ENCODE results near the gene CERS4.
A peak's percentile ranks its signal among the peaks of the same experiment; 100 is the strongest.
"Not testable (repeated sequence)": the region's sequence is repeated elsewhere in the genome, so short reads cannot be mapped to it uniquely, and the experiment has no call there.

Gene CERS4

DNA sequence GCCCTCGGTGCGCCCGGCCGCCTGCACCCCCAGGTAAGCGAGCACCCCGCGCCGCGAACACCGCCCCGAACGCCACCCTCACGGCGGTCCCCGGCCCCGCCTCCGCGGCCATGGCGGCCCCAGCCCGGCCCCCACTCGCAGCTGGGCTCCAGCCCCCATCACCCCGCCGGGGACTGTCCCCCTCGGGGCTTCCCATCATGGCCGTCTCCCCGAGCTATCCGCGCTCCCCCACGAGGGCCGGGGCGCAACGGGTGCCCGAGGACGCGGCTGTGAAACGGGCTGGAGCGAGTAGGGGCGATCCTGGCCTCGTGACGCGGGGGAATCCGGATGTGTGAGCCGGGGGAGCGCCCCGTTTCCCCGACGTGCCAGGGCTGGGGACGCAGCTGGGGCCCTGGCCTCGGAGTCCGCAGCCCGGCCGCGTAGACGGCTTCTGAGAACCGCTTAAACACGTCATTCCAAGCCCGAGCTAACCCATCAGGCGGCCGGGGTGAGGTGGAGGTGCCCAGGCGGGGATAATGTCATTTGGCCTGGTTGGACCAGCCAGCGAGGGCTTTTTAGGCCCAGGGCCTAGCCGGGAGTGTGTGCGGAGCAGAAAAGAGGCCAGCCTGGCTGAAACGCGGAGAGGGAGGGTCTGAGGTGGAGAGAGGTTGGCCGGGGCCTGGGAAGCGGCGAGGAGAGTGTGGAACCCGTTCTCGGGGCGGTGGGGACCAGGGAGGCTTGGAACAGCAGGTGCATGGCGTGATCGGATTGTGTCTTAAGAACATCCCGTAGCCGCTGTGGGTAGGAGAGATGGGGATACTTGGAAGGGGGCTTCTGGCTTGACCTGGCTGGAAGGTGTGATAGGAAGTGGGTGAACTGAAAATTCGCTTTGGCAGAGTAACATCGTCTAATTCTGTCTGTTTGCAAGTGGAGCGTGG, 550 bp downstream of the CERS4 start:
- DNase-seq (ENCODE audit: low read depth in 2 of 2, low spot score in 1 of 2), result peak; percentile 38 to 62

DNA sequence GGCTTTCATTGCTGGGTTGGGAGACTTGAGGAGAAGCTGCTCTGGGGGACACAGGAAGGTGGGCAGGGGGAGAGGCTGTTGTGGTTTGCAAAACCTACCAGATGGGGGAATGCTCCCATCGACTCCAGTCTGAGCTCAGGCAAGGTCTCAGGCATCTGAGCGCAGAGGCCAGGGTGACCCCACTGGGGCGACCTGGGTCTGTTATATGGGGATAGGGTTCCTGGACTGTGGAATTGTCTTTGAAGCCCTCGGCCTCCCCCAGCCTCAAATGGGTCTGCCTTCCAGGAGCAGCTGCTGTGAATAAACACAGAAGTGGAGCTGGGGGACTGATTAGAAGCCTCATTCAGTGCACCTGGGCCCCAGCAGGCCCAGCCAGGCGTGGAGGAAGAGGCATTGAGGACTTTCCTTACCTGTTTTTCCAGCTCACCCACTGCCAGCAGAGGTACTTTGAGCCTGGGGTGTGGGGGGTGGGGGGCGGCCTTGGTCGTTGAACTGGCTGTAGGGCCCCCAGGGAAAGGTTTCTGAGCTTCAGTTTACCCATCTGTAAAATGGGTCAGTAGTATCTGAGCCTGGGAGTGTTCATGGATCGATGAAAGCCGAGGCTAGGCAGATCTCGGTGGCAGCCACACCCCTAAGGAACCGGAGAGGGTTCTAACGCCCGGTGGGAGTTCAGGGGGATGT, 1.4 kb downstream of the CERS4 start:
- no peak for DNase-seq (ENCODE audit: low read depth in 2 of 2, low spot score in 1 of 2)

DNA sequence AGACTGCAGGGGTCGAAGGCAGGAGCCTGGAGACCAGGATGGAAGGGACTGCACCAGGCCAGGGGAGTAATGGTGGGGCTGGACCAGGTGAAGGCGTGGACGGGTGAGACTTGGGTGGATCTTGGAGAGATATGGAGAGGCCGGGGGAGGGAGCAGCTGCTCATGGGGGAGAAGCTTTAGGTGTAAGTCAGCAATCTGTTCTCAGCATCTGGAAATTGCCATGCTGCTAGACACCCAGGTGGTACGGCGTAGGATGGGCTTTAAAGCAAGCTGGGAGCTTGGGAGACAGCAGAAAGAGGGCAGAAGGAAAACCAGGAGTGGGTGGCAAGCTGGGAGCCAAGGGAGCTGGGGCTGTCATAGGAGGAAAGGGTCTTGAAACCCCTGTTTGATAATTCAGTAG, 3.0 kb downstream of the CERS4 start:
- no peak for DNase-seq (ENCODE audit: low read depth in 2 of 2, low spot score in 1 of 2)

DNA sequence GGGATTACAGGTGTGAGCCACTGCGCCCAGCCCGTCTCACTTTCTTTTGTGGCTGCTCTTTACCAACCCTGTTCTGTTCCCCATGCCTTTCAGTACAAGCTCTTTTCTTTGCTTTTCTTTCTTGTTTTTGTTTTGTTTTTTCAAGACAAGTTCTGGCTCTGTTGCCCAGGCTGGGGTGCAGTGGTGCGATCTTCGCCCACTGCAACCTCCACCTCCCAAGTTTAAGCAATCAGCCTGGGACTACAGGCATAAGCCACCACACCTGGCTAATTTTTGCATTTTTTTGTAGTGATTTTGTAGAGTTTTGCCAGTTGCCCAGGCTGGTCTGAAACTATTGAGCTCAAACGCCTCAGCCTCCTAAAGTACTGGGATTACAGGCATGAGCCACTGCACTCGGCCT, 3.7 kb downstream of the CERS4 start:
- DNase-seq (ENCODE audit: low read depth in 2 of 2, low spot score in 1 of 2), result no peak

DNA sequence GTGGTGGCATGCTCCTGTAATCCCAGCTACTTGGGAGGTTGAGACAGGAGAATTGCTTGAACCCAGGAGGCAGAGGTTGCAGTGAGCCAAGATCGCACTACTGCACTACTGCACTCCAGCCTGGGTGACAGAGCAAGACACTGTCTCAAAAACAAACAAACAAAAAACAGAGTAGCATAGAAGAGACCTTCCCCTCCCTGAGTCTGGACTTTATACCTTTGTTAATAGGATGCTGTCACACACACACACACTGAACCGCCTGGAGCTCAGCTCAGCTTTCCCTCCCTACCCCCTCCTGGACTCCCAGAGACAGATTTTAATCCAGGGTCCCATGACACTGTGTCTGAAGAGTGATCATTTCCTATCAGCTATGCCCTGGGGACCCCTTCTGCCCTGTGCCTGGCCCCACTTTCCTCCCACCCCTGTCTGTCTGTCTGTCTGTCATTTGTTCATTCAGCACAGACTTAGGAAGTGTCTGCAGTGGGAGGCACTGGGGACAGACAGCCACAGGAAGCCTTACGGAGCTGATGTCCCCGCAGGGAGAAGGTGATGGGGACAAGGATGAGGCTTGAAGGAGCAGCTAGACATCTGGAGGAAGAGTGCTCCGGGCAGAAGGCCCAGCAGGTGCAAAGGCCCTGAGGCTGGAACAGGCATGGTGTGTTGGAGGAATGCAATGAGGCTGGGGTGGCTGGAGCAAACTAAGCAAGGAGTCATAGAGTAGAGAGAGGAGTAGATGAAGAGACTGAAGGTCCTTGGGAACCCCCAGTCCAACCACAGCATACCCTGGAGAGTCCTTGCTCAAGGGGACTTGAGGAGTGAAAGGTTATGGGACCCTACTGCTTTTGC, 4.9 kb downstream of the CERS4 start:
- DNase-seq (ENCODE audit: low read depth in 2 of 2, low spot score in 1 of 2), result no peak

DNA sequence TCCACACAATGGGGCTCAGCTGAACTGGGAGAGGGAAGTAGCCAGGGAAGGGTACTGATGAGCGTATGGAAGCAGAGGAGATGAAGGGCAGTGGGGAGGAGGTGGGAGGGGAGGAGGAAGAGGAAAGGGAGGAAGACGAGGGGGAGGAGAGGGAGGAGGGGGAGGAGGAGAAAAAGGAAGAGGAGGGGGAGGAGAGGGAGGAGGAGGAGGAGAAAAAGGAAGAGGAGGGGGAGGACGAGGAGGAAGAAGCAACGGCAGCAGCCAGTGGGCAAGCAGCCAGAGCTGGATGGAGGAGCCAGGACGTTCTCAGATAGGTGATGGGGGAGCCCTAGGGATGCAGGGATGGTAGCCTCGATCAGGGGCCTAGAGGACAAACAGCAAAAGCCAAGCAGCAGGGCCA, 5.6 kb downstream of the CERS4 start:
- DNase-seq (ENCODE audit: low read depth in 2 of 2, low spot score in 1 of 2), result no peak

DNA sequence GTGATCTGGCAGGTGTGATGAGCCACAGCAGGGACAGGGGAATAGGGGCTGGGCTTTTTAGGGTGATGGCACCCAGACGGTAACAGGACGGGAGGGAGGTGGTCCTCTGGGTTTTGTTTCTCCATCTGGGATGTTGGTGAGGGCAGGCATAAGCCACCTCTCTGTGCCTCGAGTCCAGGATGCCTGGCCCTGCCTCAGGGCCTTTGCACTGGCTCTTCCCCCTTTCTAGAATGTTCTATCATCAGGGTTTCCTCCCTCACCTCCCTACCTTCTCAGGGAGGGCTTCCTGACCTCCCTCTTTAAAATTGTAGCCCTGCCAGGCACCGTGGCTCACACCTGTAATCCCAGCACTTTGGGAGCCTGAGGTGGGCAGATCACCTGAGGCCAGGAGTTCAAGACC, 6.6 kb downstream of the CERS4 start:
- no peak for DNase-seq (ENCODE audit: low read depth in 2 of 2, low spot score in 1 of 2)

DNA sequence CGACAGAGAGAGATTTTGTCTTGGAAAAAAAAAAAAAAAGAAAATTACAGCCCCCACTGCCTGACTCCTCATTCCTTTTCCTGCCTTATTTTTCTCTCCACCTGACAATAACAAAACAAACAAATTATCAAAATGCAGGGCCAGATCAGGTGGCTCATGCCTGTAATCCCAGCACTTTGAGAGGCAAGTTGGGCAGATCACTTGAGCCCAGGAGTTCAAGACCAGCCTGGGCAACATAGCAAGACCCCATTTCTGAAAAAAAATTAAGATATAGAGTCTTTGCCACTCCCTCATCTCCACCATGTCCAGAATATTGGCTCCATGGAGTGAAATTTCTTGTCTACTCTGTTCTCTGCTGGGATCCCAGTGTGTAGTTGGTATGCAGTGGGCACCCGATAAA, 7.2 kb downstream of the CERS4 start:
- DNase-seq (ENCODE audit: low read depth in 2 of 2, low spot score in 1 of 2), result no peak

DNA sequence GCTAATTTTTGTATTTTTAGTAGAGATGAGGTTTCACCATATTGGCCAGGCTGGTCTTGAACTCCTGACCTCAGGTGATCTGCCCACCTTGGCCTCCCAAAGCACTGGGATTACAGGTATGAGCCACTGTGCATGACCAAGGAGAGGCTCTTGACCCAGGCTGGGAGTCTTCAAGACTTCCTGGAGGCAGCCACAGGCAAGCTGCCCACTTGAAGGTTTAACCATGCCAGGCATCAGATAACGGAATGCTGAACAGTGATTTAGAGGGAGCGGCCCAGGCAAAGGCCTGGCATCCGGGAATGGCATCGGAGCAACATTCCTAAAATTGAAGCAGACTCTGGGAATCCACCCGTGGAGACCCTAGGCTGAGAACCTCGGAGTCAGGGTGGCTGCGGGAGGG, 9.0 kb downstream of the CERS4 start:
- DNase-seq (ENCODE audit: low read depth in 2 of 2, low spot score in 1 of 2), result not testable (repeated sequence)

DNA sequence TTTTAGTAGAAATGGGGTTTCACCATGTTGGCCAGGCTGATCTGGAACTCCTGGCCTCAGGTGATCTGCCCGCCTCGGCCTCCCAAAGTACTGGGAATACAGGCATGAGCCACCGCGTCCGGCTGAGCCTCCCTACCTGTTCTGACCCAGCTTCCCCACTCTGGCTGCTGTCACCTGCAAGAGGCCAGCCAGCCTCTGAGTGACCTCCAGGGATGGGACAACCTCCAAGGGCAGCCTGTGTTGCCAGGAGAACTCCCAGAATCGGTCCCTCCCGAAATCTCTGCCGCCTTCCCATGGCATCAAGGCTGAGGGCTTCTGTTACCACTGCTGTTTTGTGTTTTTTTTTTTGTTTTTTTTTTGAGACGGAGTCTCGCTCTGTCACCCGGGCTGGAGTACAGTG, 11.3 kb downstream of the CERS4 start:
- no peak for DNase-seq (ENCODE audit: low read depth in 2 of 2, low spot score in 1 of 2)

DNA sequence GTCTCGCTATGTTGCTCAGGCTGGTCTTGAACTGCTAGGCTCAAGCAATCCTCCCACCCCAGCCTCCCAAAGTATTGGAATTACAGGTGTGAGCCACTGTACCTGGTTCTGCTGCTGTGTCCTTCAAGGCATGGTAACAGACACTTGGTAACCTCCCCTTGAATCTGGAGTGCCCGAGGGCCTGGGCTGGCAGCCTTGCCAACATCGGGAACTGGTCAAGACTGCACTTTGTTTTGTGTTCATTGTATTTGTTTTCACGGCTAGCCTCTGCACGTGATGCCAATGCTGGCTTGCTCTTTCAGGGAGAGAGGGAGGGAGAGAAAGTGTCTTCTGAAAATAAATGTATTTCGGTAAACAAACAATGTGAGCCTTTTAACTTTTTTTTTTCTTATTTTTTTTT, 12.0 kb downstream of the CERS4 start:
- DNase-seq (ENCODE audit: low read depth in 2 of 2, low spot score in 1 of 2), result no peak

DNA sequence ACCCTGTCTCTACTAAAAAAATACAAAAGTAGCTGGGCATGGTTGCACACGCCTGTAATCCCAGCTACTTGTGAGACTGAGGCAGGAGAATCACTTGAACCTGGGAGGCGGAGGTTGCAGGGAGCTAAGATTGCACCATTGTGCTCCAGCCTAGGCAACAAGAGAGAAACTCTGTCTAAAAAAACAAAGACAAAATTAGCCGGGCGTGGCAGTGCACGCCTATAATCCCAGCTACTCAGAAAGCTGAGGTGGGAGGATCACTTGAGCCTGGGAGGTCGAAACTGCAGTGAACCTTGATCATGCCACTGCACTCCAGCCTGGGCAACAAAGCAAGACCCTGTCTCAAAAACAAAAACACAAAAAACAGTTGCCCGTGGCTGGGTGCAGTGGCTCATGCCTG, 14.3 kb downstream of the CERS4 start:
- not testable (repeated sequence) for DNase-seq (ENCODE audit: low read depth in 2 of 2, low spot score in 1 of 2)

DNA sequence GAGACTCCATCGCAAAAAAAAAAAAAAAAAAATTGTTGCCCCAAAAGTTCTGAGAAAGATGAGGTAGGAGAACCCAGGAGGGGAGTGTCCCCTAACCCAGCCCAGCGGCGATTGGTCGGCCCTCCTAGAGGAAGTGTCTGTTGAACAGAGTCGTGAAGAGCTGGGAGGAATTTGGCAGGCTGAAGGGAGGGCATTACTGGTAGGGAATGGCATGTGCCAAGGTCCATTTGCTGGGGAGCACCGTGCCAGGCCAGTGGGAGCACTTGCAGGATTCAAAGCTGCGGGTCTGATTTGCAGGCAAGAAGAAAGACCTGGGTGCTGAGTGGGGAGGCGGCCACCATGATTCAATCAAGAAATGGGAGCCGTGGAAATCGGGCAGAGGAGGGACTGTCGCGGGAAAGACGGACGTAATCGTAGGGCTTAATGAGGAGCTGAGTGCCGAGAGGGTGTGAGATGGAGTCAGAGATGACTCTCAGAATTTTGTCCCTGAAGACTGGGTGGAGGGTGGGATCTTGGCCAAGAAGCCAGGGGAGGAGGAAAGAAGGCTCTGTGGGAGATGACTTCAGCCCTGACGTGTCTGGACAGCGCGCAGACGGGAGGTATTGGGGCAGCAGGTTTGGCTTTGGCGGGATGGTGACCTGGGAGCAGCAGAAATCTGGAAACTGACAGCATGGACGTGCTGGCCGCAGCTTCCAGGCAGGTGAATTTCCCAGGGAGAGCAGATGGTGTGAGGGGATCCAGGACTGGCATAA, 15.4 kb downstream of the CERS4 start:
- DNase-seq (ENCODE audit: low read depth in 2 of 2, low spot score in 1 of 2), result no peak

DNA sequence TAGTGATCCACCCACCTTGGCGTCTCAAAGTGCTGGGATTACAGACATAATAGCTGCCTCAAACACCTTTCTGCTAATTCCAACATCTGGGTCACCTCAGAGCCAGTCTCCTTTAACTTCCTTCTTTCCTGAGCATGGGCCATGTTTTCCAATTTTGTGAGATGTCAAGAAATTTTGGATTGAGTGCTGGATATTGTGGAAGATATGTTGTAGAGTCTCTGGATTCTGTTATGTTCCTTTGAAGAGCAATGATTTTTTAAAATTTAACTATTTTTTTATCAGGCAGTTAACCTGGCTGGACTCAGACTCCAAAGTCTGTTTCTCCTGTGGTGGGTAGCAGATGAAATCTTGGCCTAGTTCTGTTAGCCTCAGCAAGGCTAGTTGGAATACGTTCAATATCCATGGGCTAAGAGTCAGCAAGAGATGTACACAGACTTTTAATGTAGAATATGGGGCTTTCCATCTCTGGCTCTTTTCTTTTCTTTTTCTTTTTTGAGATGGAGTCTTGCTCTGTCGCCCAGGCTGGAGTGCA, 22.0 kb downstream of the CERS4 start:
- DNase-seq (ENCODE audit: low read depth in 2 of 2, low spot score in 1 of 2), result no peak

DNA sequence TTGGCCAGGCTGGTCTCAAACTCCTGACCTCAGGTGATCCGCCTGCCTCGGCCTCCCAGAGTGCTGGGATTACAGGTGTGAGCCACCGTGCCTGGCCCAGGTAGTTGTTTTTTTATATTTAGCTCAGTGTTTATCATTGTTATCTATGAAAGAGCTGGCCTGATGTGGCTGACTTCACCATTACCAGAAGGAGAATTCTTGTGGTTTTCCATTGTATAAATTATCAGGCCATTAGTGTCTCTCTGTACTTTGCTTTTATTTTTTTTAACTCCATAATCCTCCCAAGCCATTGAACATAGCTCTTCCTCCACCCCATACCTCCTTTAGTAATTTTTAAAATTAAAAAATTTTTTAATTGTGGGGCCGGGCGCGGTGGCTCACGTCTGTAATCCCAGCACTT, 24.2 kb downstream of the CERS4 start:
- no peak for DNase-seq (ENCODE audit: low read depth in 2 of 2, low spot score in 1 of 2)

DNA sequence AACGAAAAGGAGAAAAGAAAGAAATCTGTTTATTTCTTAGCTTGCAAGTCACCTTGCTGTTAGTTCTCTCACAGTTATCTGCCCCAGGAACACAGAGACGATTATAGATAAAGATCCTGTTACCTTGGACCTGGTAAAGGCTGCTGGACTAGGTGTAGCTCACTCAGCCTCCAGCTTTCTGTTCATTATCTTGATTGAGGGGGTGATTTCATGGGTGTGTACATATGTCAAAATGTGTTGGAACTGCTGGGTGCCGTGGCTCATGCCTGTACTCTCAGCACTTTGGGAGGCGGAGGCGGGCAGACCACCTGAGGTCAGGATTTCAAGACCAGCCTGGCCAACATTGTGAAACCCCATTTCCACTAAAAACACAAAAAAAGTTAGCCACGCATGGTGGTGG, 27.9 kb downstream of the CERS4 start:
- DNase-seq (ENCODE audit: low read depth in 2 of 2, low spot score in 1 of 2), result no peak

DNA sequence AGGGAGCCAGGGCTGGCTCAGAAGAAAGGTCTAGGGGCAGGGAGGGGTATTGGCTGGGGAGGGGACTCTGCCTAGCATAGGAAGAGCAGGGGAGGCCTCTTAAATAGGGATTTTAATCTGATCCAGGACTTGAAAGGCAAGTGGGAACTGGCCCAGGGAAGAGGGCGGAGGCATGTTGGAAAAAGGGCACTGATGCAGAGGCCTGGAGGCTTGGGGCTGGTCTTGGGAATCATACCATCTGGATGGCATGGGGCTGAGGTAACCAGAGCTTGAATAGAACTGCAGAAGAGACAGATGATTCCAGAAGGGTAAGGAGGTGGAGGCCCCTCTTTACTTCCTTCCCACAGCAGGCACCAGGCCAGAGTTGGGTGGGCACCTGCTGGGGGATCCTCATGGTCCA, 29.1 kb downstream of the CERS4 start:
- no peak for DNase-seq (ENCODE audit: low read depth in 2 of 2, low spot score in 1 of 2)

DNA sequence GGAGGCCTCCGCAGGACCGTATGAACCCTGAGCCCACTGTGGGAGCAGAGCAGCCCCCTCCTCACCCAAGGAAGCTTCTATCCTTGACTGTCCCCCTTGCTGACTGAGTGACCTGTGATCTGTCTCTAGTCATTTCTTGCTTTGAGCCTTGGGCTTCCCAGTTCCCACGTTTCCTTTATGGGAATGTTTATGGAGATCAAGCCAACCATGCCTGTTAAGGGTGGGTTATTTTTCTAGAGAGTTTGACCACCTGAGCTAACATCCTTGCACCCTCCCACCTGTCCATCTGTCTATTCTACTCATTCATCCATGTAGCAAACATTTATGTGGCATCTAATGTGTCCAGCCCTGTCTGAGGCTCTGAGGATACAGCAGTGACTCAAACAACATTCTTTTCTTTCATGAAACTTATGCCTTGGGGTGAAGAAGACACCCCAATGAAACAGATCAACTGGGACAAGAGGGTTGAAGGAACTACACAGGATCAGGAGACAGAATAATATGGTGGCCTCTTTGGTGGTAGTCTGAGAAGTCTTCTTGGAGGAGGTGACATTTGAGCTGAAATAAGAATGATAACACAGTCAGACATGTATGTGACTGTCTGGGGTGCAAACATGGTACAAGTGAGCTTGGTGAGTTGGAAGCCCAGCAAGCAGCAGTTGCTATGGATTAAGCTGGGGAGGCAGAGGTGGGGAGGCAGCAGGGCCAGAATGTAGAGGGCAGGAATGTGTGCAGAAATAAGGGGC, 30.5 kb downstream of the CERS4 start:
- no peak for DNase-seq (ENCODE audit: low read depth in 2 of 2, low spot score in 1 of 2)

DNA sequence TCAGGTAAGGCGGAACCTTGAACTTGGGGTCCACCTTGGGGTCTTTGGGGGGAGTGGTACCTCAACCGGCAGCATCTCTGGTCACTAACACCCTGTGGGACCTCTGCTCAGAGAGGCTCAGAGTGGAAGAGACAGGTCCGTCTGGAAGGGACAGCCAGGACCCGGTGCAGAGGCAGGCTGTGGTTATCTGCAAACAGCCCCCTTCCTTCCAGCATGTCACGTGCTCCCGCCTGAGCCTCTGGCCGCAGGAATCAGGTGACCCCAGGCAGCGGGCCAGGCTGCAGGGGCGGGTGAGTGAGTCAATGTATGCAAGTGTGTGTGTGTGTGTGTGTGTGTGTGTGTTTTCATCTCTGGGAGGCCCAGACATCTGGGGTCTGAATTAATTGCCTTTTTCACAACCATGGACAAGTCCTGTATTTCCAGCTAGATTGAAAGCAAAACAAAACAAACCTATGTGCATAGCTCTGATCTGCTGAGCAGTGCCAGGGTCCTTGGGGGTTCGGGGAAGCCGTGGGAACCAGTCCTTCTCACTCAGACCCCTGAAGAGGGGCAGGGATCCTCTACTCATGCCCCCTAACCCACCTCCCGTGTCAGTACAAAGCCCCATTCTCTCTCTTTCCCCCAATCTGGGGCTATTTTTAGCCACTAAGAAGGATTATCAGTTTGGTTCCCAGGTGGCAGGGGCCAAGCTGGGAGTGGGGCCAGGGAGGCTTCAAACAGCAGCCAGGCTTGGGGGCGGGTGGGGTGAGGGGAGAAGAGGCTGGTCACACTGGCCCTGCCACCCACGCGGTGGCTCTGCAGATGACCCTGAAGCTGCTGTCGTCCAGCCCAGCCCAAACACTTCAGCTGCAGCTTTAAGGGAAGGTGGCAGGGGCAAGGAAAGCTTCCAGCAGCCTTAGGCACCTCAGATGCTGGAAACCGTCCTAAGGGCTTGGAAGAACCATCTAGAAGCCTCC, 31.4 kb downstream of the CERS4 start:
- DNase-seq (ENCODE audit: low read depth in 2 of 2, low spot score in 1 of 2), result peak; percentile 15 to 46

Data from stimulated activated CD8-positive, alpha-beta memory T cell treated with anti-CD3 and anti-CD28 coated beads, Interleukin-4, amount 100 ng/mL, for 4 hours (primary cell).